ENCODE results near the gene CDK5RAP2.

Gene CDK5RAP2

GRCh38 chr9:120410925-120411501, 169.0 kb downstream of the CDK5RAP2 start:
- in situ Hi-C loops (cut with MboI; ENCODE audit: low sequenced_read_pairs), result no loop called here

- in situ Hi-C loops (cut with MboI; ENCODE audit: low sequenced_read_pairs), result no loop called here
Observed at GRCh38 chr9:120408680-120409258, 171.2 kb downstream of the CDK5RAP2 start.

GRCh38 chr9:120405860-120406259, 174.1 kb downstream of the CDK5RAP2 start:
- in situ Hi-C loops (cut with MboI; ENCODE audit: low sequenced_read_pairs), result no loop called here

GRCh38 chr9:120405134-120405533, 174.8 kb downstream of the CDK5RAP2 start:
- in situ Hi-C loops (cut with MboI; ENCODE audit: low sequenced_read_pairs), result no loop called here

- in situ Hi-C loops (cut with MboI; ENCODE audit: low sequenced_read_pairs), result no loop called here
Observed at GRCh38 chr9:120403543-120403856, 176.5 kb downstream of the CDK5RAP2 start.

- in situ Hi-C loops (cut with MboI; ENCODE audit: low sequenced_read_pairs), result no loop called here
Observed at GRCh38 chr9:120402741-120403542, 177.0 kb downstream of the CDK5RAP2 start.

GRCh38 chr9:120399940-120400339, 180.0 kb downstream of the CDK5RAP2 start:
- in situ Hi-C loops (cut with MboI; ENCODE audit: low sequenced_read_pairs), result no loop called here

- in situ Hi-C loops (cut with MboI; ENCODE audit: low sequenced_read_pairs), result no loop called here
Observed at GRCh38 chr9:120398286-120398685, 181.7 kb downstream of the CDK5RAP2 start.

GRCh38 chr9:120397453-120397852, 182.5 kb downstream of the CDK5RAP2 start:
- in situ Hi-C loops (cut with MboI; ENCODE audit: low sequenced_read_pairs), result no loop called here

GRCh38 chr9:120396931-120397330, 183.0 kb downstream of the CDK5RAP2 start:
- in situ Hi-C loops (cut with MboI; ENCODE audit: low sequenced_read_pairs), result no loop called here

GRCh38 chr9:120396418-120396817, 183.5 kb downstream of the CDK5RAP2 start:
- in situ Hi-C loops (cut with MboI; ENCODE audit: low sequenced_read_pairs), result no loop called here

- in situ Hi-C loops (cut with MboI; ENCODE audit: low sequenced_read_pairs), result no loop called here
Observed at GRCh38 chr9:120395376-120395775, 184.6 kb downstream of the CDK5RAP2 start.

GRCh38 chr9:120394058-120394669, 185.8 kb downstream of the CDK5RAP2 start:
- in situ Hi-C loops (cut with MboI; ENCODE audit: low sequenced_read_pairs), result no loop called here

- in situ Hi-C loops (cut with MboI; ENCODE audit: low sequenced_read_pairs), result no loop called here
Observed at GRCh38 chr9:120393386-120394057, 186.4 kb downstream of the CDK5RAP2 start.

GRCh38 chr9:120392711-120393110, 187.3 kb downstream of the CDK5RAP2 start:
- in situ Hi-C loops (cut with MboI; ENCODE audit: low sequenced_read_pairs), result no loop called here

- in situ Hi-C loops (cut with MboI; ENCODE audit: low sequenced_read_pairs), result no loop called here
Observed at GRCh38 chr9:120392245-120392644, 187.7 kb downstream of the CDK5RAP2 start.

- in situ Hi-C loops (cut with MboI; ENCODE audit: low sequenced_read_pairs), result no loop called here
Observed at GRCh38 chr9:120391691-120392090, 188.3 kb downstream of the CDK5RAP2 start.

GRCh38 chr9:120390637-120391190, 189.3 kb downstream of the CDK5RAP2 start:
- in situ Hi-C loops (cut with MboI; ENCODE audit: low sequenced_read_pairs), result no loop called here

- in situ Hi-C loops (cut with MboI; ENCODE audit: low sequenced_read_pairs), result no loop called here
Observed at GRCh38 chr9:120389867-120390266, 190.1 kb downstream of the CDK5RAP2 start.

GRCh38 chr9:120389300-120389699, 190.7 kb downstream of the CDK5RAP2 start:
- in situ Hi-C loops (cut with MboI; ENCODE audit: low sequenced_read_pairs), result no loop called here

Measured in HL-60/S4 (cell line).